HepG2 (cell line): ENCODE results near the gene TECPR1. TPM values are rescaled to one million over a fixed set of nuclear protein-coding genes. Genes with fewer than 3 reads are reported as not detected.

Experiments used
- ATAC-seq: fragments of 200-7000 bp; cut with Tn5 transposase; 3 replicates; pipeline ENCODE4 v1.9.1; 2020; ENCODE audit warnings: mild to moderate bottlenecking, moderate library complexity
- BruUV-seq: library from RNA; stranded (reverse); fragments of 400-500 nt; replicated peaks from 2 replicates; lab custom pipeline; 2021; lab: Mats Ljungman, UMichigan
- CTCF ChIA-PET: fragments of 300-600 bp; formaldehyde crosslinking; extraction: SDS; loops from one replicate; lab custom pipeline; 2021; ENCODE audit warnings: low total read pairs, inconsistent platforms, low intra/inter-chr PET ratio; lab: Yijun Ruan, JAX
- POLR2A ChIA-PET: fragments of 350-600 bp; sonication (Branson Sonifier 250); formaldehyde crosslinking; loops from one replicate; lab custom pipeline; 2020; ENCODE audit warnings: antibody characterized with exemption, inconsistent platforms; lab: Yijun Ruan, JAX
- DNase-seq: peaks from one replicate; pipeline ENCODE4 v3.0.0-alpha.2; 2015; ENCODE audit warnings: low spot score
- FAIRE-seq: peaks from 3 replicates; lab custom pipeline; 2011; peaks lifted over from hg19 to GRCh38; lab: Jason Lieb, UNC
- H2AFZ ChIP-seq: one replicate; pipeline ENCODE4 v1.6.1; 2011; ENCODE audit warnings: low read length, inconsistent platforms
- H3K27ac ChIP-seq: fragments of 300-600 bp; 3 replicates; pipeline ENCODE4 v1.8.0; 2011; ENCODE audit warnings: mixed run types, mild to moderate bottlenecking, mixed read lengths, low read length, inconsistent platforms; ENCODE audit not compliant: insufficient read depth; ENCODE audit errors: extremely low read length
- H3K27me3 ChIP-seq, 2 experiments: fragments of 200-600 bp in 1 of 2; 2 replicates in 1 of 2; 3 replicates in 1 of 2; pipeline versions ENCODE4 v1.6.0 to v1.8.0; 2011; ENCODE audit warnings: low read length in 2 of 2, mild to moderate bottlenecking in 2 of 2, moderate library complexity in 2 of 2, inconsistent platforms in 1 of 2; ENCODE audit not compliant: insufficient read depth in 2 of 2, control insufficient read depth in 1 of 2
- H3K36me3 ChIP-seq, 2 experiments: fragments of 200-600 bp in 1 of 2; replicated peaks in 1 of 2; 2 replicates in 1 of 2; 3 replicates in 1 of 2; pipeline versions ENCODE4 v1.5.1 to v1.8.0; 2011; ENCODE audit warnings: low read length in 2 of 2, inconsistent platforms in 1 of 2; ENCODE audit not compliant: insufficient read depth in 2 of 2, control insufficient read depth in 1 of 2
- H3K4me1 ChIP-seq: 2 replicates; pipeline ENCODE4 v1.5.1; 2012; ENCODE audit warnings: low read length, inconsistent platforms; ENCODE audit not compliant: insufficient read depth
- H3K4me2 ChIP-seq: 2 replicates; pipeline ENCODE4 v1.6.0; 2011; ENCODE audit warnings: low read depth, low read length, inconsistent platforms
- H3K4me3 ChIP-seq, 3 experiments: fragments of 200-600 bp in 1 of 3; sonication (generic), shearing (Covaris generic) in 1 of 3; replicated peaks in 1 of 3; 2 replicates each; pipeline ENCODE4 v1.5.1; 2011 to 2016; ENCODE audit warnings: low read length in 3 of 3, inconsistent platforms in 2 of 3, low read depth in 2 of 3, mild to moderate bottlenecking in 2 of 3, control low read depth in 1 of 3, mixed read lengths in 1 of 3; ENCODE audit not compliant: insufficient read depth in 1 of 3
- H3K79me2 ChIP-seq: one replicate; pipeline ENCODE4 v1.6.1; 2011; ENCODE audit warnings: low read length, inconsistent platforms; ENCODE audit not compliant: insufficient read depth
- H3K9ac ChIP-seq: 2 replicates; pipeline ENCODE4 v1.6.0; 2011; ENCODE audit warnings: mild to moderate bottlenecking, low read depth, low read length, inconsistent platforms; ENCODE audit not compliant: insufficient read depth
- H3K9me3 ChIP-seq: 2 replicates; pipeline ENCODE4 v1.5.1; 2012; ENCODE audit warnings: mild to moderate bottlenecking, low read length
- H4K20me1 ChIP-seq: 2 replicates; pipeline ENCODE4 v1.6.0; 2011; ENCODE audit warnings: inconsistent platforms, mild to moderate bottlenecking, low read length, moderate library complexity; ENCODE audit not compliant: insufficient read depth
- DR1 ChIP-seq: sonication (generic); formaldehyde crosslinking; IDR thresholded peaks from 2 replicates; pipeline ENCODE4 v1.8.0; 2021; ENCODE audit warnings: mild to moderate bottlenecking, missing genetic modification reagents, inconsistent platforms
- HES4 ChIP-seq: sonication (generic); formaldehyde crosslinking; IDR thresholded peaks from 2 replicates; pipeline ENCODE4 v1.9.0; 2021; ENCODE audit warnings: mild to moderate bottlenecking, missing genetic modification reagents, borderline replicate concordance
- MAFK ChIP-seq, 2 experiments: IDR thresholded peaks in 1 of 2; conservative IDR thresholded peaks in 1 of 2; 2 replicates each; pipeline ENCODE4 v1.6.1; 2011; ENCODE audit warnings: improper control_type of control experiment in 2 of 2, low read length in 2 of 2
- NCOA5 ChIP-seq: sonication (generic); formaldehyde crosslinking; IDR thresholded peaks from 2 replicates; pipeline ENCODE4 v1.4.0; 2020; ENCODE audit warnings: missing genetic modification reagents
- NR2F1 ChIP-seq, 2 experiments: fragments of 450-650 bp in 1 of 2; formaldehyde crosslinking in 1 of 2; IDR thresholded peaks; 2 replicates each; pipeline versions ENCODE4 v1.5.0 to v1.6.1; 2016 to 2020; ENCODE audit warnings: mild to moderate bottlenecking in 1 of 2, missing compliant biosample characterization in 1 of 2, missing genetic modification reagents in 1 of 2, moderate library complexity in 1 of 2
- RXRB ChIP-seq: IDR thresholded peaks from 2 replicates; pipeline ENCODE4 v1.6.1; 2016; ENCODE audit warnings: borderline replicate concordance, missing genetic modification reagents, missing compliant biosample characterization
- ZBTB7B ChIP-seq: sonication (generic); formaldehyde crosslinking; IDR thresholded peaks from 2 replicates; pipeline ENCODE4 v1.4.0; 2020; ENCODE audit warnings: missing genetic modification reagents
- ZNF121 ChIP-seq: sonication (generic); formaldehyde crosslinking; IDR thresholded peaks from 2 replicates; pipeline ENCODE4 v1.5.0; 2020; ENCODE audit warnings: mild to moderate bottlenecking, missing genetic modification reagents
- ZNF138 ChIP-seq: sonication (generic); formaldehyde crosslinking; IDR thresholded peaks from 2 replicates; pipeline ENCODE4 v1.5.0; 2020; ENCODE audit warnings: mild to moderate bottlenecking, low read depth, missing genetic modification reagents
- WGBS: methylation state at CpG from one replicate; pipeline ENCODE4 v1.1.6; 2017; ENCODE audit warnings: low lambda C conversion rate; 5-methylcytosine and 5-hydroxymethylcytosine counted together
- in situ Hi-C: cut with HindIII; loops from 2 replicates; pipeline ENCODE4 v1.10.0; 2017; ENCODE audit warnings: low pct_unique_long_range_greater_than_20kb; ENCODE audit not compliant: extremely low pct_ligation_motif_present
- intact Hi-C: fragments of 100-400 bp; cut with micrococcal nuclease; formaldehyde crosslinking; loops from one replicate; pipeline ENCODE4 v1.10.0; 2022; ENCODE audit not compliant: unreplicated experiment
- polyA plus RNA-seq, 8 experiments: library from polyadenylated mRNA; depleted of rRNA in 3 of 8; stranded (reverse) in 7 of 8; unstranded in 1 of 8; fragments of >200 nt; fragmentation: Illumina TruSeq in 4 of 8; extraction: Trizol in 4 of 8; gene quantifications; 2 replicates each; pipeline versions ENCODE4 v1.2.1 to v1.2.3, GENCODE V29; 2011 to 2016; ENCODE audit warnings: low read depth in 4 of 8, missing spikeins in 1 of 8, mixed read lengths in 1 of 8; ENCODE audit not compliant: insufficient read depth in 1 of 8
- total RNA-seq, 5 experiments: library from RNA; depleted of rRNA; stranded (reverse); fragments of >200 nt; fragmentation: Illumina TruSeq; extraction: Trizol; gene quantifications; 2 replicates each; pipeline ENCODE4 v1.2.3, GENCODE V29; 2016; ENCODE audit warnings: low read depth in 1 of 5
- TF ChIP-seq, protein P1 (sequence below): sonication (generic); formaldehyde crosslinking; IDR thresholded peaks from 2 replicates; pipeline ENCODE4 v1.5.0; 2020; ENCODE audit warnings: mild to moderate bottlenecking, missing genetic modification reagents, moderate library complexity
- TF ChIP-seq, protein P2 (sequence below): sonication (generic); formaldehyde crosslinking; IDR thresholded peaks from 2 replicates; pipeline ENCODE4 v1.5.0; 2020; ENCODE audit warnings: missing genetic modification reagents
- TF ChIP-seq, protein P3 (sequence below): sonication (generic); formaldehyde crosslinking; IDR thresholded peaks from 2 replicates; pipeline ENCODE4 v1.4.0; 2020; ENCODE audit warnings: mild to moderate bottlenecking, missing genetic modification reagents

TECPR1 gene
- total and polyA plus RNA-seq, 2 of the 13 experiments (the other 11 are each of a cell fraction or from before 2014, with no cell fraction given), result 2.3 to 6.3 TPM

DNA sequence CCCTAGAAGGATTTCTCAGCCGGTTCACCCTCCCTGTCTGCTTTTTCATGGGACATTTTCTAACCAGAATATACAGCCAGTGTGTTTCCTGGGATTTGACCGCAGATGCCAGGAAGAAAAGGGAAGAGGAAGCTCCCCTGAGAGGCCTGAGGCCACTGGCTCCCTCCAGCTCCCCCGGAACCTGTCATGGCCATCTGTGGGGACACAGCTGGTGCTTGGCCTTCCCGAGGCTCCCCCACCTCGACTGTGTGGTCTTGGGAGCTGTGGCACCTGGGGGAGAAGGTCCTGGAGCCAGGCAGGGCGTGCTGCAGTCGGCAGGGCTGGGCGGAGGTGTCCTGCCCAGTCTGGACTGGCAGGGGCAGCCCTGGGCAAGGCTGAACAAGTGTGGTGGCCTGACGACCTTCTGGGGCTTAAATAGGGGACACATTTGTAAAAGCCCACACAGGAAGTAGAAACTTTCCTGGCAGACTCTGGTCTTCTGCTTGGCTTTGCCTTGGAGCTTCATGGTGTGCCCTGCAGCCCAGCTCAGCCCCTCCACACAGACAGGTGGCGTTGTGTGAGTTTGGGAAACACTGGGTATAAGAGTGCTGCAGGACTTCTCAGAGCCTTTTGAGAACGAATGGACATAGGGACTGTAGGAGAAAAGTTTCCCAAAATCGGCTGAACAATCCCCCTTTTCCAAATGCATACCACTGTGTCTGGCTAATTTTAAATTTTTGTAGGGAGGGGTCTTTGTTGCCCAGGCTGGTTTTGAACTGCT lies 36.2 kb upstream of the TECPR1 start:
- FAIRE-seq (no peak), DNase-seq (no peak), ATAC-seq (no peak)
- Histone ChIP-seq H2AFZ (no peak overlapping the region), H3K27ac (no peak overlapping the region), H4K20me1 (peaks cover 46% of the 10 kb centered on the region; the same call in 1 of the 2 replicates), H3K4me2 (no peak overlapping the region), H3K9ac (no peak overlapping the region), H3K4me1 (peaks cover 63% of the 10 kb centered on the region), H3K36me3 (peaks cover 12 to 34% of the 10 kb centered on the region in 2 experiments; a peak in 4 of 5 replicates), H3K79me2 (peaks cover 35% of the 10 kb centered on the region), H3K9me3 (no peaks in the 10 kb centered on the region), H3K4me3 (no peak overlapping the region), H3K27me3 (no peaks in the 10 kb centered on the region)
- no TSS peak for BruUV-seq
- in situ Hi-C loops (no loop called here), intact Hi-C loops (no loop called here)
- POLR2A ChIA-PET, result no interaction called here
- CTCF ChIA-PET, result no interaction called here
- WGBS, result 94% methylated on average over 7 of the region's 12 CpGs
- TF ChIP-seq NCOA5 (CRISPR knock-in tag) (no peak), MAFK (conservative IDR thresholded peaks at IDR 0.05 in 1 of 2, IDR thresholded peaks at IDR 0.05 in 1 of 2; ENCODE audit: low read length in 2 of 2) (no peak), HES4 (CRISPR knock-in tag) (no peak)
- TF ChIP-seq, protein P1, sequence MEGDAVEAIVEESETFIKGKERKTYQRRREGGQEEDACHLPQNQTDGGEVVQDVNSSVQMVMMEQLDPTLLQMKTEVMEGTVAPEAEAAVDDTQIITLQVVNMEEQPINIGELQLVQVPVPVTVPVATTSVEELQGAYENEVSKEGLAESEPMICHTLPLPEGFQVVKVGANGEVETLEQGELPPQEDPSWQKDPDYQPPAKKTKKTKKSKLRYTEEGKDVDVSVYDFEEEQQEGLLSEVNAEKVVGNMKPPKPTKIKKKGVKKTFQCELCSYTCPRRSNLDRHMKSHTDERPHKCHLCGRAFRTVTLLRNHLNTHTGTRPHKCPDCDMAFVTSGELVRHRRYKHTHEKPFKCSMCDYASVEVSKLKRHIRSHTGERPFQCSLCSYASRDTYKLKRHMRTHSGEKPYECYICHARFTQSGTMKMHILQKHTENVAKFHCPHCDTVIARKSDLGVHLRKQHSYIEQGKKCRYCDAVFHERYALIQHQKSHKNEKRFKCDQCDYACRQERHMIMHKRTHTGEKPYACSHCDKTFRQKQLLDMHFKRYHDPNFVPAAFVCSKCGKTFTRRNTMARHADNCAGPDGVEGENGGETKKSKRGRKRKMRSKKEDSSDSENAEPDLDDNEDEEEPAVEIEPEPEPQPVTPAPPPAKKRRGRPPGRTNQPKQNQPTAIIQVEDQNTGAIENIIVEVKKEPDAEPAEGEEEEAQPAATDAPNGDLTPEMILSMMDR (CRISPR knock-in tag), result 0 out of 2 replicates have a peak, but pooled peaks have one; percentile 12
- TF ChIP-seq, all 625 proteins: peak for 1

DNA sequence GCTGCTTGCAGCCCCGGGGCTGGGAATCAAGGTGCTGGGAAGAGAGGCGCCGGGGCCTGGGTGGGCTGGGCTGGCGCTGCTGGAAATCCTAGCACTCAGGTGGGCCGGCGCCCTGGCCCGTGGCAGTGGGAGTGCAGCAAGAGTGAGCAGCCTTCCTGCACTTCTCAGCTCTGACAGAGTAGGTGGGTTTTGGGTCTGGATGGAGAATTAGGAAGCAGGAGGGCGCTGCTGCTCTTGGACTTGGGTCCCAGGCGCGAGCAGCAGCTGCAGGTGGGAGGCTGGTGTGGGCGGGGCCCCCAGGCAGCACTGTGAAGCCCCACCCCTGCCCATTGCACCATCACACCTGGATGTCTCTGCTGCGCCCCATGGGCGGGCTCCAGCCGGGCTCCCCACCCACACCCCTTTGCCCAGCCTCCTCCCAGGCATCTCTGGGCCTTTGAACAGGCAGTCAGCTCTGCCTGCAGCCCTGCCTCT lies 35.5 kb upstream of the TECPR1 start:
- H3K27me3 ChIP-seq, result no peaks in the 10 kb centered on the region
- peaks cover 10 to 28% of the 10 kb centered on the region in 2 experiments; a peak in 4 of 5 replicates for H3K36me3 ChIP-seq
- no peak overlapping the region for H3K9ac ChIP-seq
- peaks cover 46% of the 10 kb centered on the region; the same call in 1 of the 2 replicates for H4K20me1 ChIP-seq
- no peak overlapping the region for H3K27ac ChIP-seq
- H3K79me2 ChIP-seq, result peaks cover 42% of the 10 kb centered on the region
- intact Hi-C loops, result no loop called here
- H3K4me3 ChIP-seq, result no peak overlapping the region
- no peak overlapping the region for H3K4me2 ChIP-seq
- H3K9me3 ChIP-seq, result no peaks in the 10 kb centered on the region
- BruUV-seq, result no TSS peak
- ChIA-PET POLR2A (no interaction called here), CTCF (no interaction called here)
- peaks cover 70% of the 10 kb centered on the region for H3K4me1 ChIP-seq
- no peak overlapping the region for H2AFZ ChIP-seq
- 100% methylated on average over 1 of the region's 14 CpGs for WGBS
- no peak for FAIRE-seq
- peak; percentile 8 for ATAC-seq
- in situ Hi-C loops, result no loop called here
- peak; percentile 11 for DNase-seq
- TF ChIP-seq ZBTB7B (CRISPR knock-in tag) (no peak), ZNF138 (CRISPR knock-in tag) (no peak), NR2F1 (CRISPR knock-in tag; IDR thresholded peaks at IDR 0.05) (no peak), RXRB (CRISPR knock-in tag) (no peak), DR1 (CRISPR knock-in tag) (no peak), ZNF121 (no peak)
- TF ChIP-seq, protein P2, sequence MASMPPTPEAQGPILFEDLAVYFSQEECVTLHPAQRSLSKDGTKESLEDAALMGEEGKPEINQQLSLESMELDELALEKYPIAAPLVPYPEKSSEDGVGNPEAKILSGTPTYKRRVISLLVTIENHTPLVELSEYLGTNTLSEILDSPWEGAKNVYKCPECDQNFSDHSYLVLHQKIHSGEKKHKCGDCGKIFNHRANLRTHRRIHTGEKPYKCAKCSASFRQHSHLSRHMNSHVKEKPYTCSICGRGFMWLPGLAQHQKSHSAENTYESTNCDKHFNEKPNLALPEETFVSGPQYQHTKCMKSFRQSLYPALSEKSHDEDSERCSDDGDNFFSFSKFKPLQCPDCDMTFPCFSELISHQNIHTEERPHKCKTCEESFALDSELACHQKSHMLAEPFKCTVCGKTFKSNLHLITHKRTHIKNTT (CRISPR knock-in tag), result no peak
- TF ChIP-seq, protein P3, sequence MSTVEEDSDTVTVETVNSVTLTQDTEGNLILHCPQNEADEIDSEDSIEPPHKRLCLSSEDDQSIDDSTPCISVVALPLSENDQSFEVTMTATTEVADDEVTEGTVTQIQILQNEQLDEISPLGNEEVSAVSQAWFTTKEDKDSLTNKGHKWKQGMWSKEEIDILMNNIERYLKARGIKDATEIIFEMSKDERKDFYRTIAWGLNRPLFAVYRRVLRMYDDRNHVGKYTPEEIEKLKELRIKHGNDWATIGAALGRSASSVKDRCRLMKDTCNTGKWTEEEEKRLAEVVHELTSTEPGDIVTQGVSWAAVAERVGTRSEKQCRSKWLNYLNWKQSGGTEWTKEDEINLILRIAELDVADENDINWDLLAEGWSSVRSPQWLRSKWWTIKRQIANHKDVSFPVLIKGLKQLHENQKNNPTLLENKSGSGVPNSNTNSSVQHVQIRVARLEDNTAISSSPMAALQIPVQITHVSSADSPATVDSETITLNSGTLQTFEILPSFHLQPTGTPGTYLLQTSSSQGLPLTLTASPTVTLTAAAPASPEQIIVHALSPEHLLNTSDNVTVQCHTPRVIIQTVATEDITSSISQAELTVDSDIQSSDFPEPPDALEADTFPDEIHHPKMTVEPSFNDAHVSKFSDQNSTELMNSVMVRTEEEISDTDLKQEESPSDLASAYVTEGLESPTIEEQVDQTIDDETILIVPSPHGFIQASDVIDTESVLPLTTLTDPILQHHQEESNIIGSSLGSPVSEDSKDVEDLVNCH, result no peak
